ENCODE data around the gene CASP8. TPM values are rescaled to one million over a fixed set of nuclear protein-coding genes. Genes with fewer than 3 reads are reported as not detected.

Gene CASP8
- total and polyA plus RNA-seq, 2 of the 13 experiments (the other 11 are each of a cell fraction or from before 2014, with no cell fraction given), result 25.0 to 52.8 TPM

DNA sequence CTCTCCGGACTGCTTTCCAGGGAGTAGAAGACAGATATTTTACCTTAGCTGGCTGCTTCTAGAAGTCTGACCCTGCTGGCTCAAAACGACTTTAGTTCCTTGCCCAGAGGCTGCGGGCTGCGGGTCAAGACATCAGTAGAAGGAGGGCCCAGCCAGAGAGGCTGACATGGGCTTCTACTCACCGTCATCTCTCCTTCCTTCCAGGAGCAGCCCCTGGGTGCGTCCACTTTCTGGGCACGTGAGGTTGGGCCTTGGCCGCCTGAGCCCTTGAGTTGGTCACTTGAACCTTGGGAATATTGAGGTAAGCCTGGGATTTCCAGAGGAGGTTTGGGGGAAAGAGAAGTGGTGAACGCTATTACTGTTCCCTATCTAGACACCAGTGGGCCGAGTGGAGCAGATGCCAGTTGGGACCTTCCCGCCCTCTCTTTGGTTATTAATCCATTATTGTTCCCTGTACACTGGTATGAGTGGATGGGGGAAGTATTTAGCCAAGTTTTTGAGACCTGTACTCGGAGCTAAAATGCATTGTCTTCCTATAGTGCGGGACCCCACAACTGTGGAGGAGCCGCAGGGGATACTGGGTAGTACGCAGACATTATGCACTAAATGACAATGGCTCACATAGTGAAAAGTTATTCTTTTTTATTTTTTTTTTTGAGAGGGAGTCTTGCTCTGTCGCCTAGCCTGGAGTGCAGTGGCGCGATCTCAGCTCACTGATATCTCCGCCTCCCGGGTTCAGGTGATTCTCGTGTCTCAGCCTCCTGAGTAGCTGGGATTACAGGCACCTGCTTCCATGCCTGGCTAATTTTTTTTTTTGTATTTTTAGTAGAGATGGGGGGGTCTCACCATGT is 26.3 kb upstream of the CASP8 start (continued):
- TF ChIP-seq, protein P1, sequence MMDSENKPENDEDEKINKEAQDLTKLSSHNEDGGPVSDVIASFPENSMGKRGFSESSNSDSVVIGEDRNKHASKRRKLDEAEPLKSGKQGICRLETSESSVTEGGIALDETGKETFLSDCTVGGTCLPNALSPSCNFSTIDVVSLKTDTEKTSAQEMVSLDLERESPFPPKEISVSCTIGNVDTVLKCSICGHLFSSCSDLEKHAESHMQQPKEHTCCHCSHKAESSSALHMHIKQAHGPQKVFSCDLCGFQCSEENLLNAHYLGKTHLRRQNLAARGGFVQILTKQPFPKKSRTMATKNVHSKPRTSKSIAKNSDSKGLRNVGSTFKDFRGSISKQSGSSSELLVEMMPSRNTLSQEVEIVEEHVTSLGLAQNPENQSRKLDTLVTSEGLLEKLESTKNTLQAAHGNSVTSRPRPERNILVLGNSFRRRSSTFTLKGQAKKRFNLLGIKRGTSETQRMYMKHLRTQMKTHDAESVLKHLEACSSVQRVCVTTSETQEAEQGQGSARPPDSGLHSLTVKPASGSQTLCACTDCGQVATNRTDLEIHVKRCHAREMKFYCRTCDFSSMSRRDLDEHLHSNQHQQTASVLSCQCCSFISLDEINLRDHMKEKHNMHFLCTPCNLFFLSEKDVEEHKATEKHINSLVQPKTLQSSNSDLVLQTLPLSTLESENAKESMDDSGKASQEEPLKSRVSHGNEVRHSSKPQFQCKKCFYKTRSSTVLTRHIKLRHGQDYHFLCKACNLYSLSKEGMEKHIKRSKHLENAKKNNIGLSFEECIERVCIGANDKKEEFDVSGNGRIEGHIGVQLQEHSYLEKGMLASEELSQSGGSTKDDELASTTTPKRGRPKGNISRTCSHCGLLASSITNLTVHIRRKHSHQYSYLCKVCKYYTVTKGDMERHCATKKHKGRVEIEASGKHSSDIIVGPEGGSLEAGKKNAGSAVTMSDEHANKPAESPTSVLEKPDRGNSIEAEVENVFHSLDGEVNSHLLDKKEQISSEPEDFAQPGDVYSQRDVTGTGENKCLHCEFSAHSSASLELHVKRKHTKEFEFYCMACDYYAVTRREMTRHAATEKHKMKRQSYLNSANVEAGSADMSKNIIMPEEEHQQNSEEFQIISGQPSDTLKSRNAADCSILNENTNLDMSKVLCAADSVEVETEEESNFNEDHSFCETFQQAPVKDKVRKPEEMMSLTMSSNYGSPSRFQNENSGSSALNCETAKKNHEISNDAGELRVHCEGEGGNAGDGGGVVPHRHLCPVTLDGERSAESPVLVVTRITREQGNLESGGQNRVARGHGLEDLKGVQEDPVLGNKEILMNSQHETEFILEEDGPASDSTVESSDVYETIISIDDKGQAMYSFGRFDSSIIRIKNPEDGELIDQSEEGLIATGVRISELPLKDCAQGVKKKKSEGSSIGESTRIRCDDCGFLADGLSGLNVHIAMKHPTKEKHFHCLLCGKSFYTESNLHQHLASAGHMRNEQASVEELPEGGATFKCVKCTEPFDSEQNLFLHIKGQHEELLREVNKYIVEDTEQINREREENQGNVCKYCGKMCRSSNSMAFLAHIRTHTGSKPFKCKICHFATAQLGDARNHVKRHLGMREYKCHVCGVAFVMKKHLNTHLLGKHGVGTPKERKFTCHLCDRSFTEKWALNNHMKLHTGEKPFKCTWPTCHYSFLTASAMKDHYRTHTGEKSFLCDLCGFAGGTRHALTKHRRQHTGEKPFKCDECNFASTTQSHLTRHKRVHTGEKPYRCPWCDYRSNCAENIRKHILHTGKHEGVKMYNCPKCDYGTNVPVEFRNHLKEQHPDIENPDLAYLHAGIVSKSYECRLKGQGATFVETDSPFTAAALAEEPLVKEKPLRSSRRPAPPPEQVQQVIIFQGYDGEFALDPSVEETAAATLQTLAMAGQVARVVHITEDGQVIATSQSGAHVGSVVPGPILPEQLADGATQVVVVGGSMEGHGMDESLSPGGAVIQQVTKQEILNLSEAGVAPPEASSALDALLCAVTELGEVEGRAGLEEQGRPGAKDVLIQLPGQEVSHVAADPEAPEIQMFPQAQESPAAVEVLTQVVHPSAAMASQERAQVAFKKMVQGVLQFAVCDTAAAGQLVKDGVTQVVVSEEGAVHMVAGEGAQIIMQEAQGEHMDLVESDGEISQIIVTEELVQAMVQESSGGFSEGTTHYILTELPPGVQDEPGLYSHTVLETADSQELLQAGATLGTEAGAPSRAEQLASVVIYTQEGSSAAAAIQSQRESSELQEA (CRISPR knock-in tag; IDR thresholded peaks at IDR 0.05; ENCODE audit: not compliant biosample characterization), result no peak
- no peak for TF ChIP-seq ZNF510 (CRISPR knock-in tag; IDR thresholded peaks at IDR 0.05; ENCODE audit: low read depth)
- TF ChIP-seq JDP2 (CRISPR knock-in tag; IDR thresholded peaks at IDR 0.05; ENCODE audit: borderline replicate concordance), result no peak
- TF ChIP-seq, protein P2, sequence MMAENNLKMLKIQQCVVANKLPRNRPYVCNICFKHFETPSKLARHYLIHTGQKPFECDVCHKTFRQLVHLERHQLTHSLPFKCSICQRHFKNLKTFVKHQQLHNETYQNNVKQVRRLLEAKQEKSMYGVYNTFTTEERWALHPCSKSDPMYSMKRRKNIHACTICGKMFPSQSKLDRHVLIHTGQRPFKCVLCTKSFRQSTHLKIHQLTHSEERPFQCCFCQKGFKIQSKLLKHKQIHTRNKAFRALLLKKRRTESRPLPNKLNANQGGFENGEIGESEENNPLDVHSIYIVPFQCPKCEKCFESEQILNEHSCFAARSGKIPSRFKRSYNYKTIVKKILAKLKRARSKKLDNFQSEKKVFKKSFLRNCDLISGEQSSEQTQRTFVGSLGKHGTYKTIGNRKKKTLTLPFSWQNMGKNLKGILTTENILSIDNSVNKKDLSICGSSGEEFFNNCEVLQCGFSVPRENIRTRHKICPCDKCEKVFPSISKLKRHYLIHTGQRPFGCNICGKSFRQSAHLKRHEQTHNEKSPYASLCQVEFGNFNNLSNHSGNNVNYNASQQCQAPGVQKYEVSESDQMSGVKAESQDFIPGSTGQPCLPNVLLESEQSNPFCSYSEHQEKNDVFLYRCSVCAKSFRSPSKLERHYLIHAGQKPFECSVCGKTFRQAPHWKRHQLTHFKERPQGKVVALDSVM (CRISPR knock-in tag; IDR thresholded peaks at IDR 0.05), result 0 out of 2 replicates have a peak, but pooled peaks have one; percentile 32
- TF ChIP-seq ZNF768 (CRISPR knock-in tag; IDR thresholded peaks at IDR 0.05), result no peak
- TF ChIP-seq ZNF713 (CRISPR knock-in tag; IDR thresholded peaks at IDR 0.05), result no peak
- 0 out of 2 replicates have a peak, but pooled peaks have one; percentile 54 for TF ChIP-seq ZFP82 (CRISPR knock-in tag; IDR thresholded peaks at IDR 0.05; ENCODE audit: borderline replicate concordance)
- TF ChIP-seq EHMT2 (IDR thresholded peaks at IDR 0.05; ENCODE audit: borderline replicate concordance, low read depth, low read length), result no peak
- TF ChIP-seq KAT2B (IDR thresholded peaks at IDR 0.05; ENCODE audit: borderline replicate concordance, low read depth, low read length), result no peak
- TF ChIP-seq ZZZ3 (CRISPR knock-in tag; IDR thresholded peaks at IDR 0.05; ENCODE audit: borderline replicate concordance), result no peak
- TF ChIP-seq MIXL1 (CRISPR knock-in tag; IDR thresholded peaks at IDR 0.05), result no peak
- TF ChIP-seq ZNF607 (CRISPR knock-in tag; IDR thresholded peaks at IDR 0.05; ENCODE audit: borderline replicate concordance), result no peak
- TF ChIP-seq, protein P3, sequence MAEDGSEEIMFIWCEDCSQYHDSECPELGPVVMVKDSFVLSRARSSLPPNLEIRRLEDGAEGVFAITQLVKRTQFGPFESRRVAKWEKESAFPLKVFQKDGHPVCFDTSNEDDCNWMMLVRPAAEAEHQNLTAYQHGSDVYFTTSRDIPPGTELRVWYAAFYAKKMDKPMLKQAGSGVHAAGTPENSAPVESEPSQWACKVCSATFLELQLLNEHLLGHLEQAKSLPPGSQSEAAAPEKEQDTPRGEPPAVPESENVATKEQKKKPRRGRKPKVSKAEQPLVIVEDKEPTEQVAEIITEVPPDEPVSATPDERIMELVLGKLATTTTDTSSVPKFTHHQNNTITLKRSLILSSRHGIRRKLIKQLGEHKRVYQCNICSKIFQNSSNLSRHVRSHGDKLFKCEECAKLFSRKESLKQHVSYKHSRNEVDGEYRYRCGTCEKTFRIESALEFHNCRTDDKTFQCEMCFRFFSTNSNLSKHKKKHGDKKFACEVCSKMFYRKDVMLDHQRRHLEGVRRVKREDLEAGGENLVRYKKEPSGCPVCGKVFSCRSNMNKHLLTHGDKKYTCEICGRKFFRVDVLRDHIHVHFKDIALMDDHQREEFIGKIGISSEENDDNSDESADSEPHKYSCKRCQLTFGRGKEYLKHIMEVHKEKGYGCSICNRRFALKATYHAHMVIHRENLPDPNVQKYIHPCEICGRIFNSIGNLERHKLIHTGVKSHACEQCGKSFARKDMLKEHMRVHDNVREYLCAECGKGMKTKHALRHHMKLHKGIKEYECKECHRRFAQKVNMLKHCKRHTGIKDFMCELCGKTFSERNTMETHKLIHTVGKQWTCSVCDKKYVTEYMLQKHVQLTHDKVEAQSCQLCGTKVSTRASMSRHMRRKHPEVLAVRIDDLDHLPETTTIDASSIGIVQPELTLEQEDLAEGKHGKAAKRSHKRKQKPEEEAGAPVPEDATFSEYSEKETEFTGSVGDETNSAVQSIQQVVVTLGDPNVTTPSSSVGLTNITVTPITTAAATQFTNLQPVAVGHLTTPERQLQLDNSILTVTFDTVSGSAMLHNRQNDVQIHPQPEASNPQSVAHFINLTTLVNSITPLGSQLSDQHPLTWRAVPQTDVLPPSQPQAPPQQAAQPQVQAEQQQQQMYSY (CRISPR knock-in tag; IDR thresholded peaks at IDR 0.05), result 0 out of 2 replicates have a peak, but pooled peaks have one; percentile 47
- no peak for TF ChIP-seq ZNF83 (CRISPR knock-in tag; IDR thresholded peaks at IDR 0.05; ENCODE audit: borderline replicate concordance)

All from HepG2 (cell line).